Effector CD8-positive, alpha-beta T cell (primary cell): Measurements from ENCODE around the gene EIF4EBP2.

Experiments
- DNase-seq: peaks from one replicate; lab custom pipeline; 2025; lab: John Stamatoyannopoulos, UW
- total RNA-seq, 4 experiments: gene quantifications; one replicate each; lab custom pipeline; 2026; lab: John Stamatoyannopoulos, UW

EIF4EBP2 gene, protein sequence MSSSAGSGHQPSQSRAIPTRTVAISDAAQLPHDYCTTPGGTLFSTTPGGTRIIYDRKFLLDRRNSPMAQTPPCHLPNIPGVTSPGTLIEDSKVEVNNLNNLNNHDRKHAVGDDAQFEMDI
- 100 to 175 (median 129) reads per million in 4 experiments for total RNA-seq

- peak; percentile 96 for DNase-seq
These were observed at the start of gene EIF4EBP2 for GRCh38 chr10:70404036-70404786. TSS of gene EIF4EBP2 (plus strand) at chr10:70404145. CDS start at chr10:70404402, 257 bp downstream.

DNA sequence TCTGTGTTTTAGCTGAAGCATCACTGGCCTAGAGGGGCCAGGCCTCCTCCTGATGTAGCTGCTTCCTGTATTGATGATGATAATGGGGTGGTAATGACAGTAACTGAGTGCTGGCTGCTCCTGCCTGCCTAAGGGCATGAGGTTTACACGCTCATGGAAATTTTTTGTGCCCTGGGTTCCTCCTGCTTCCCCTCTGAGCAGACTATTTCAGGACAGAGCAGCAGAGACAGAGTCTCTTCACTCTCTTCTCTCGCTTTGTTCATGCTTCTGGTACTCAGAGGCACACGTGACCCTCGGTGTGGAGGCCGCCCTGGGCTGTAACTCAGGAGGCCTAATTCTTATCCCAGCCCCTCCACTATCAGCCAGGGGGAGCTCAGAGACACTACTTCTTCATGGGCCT, 49.4 kb upstream of the EIF4EBP2 start:
- no peak for DNase-seq

DNA sequence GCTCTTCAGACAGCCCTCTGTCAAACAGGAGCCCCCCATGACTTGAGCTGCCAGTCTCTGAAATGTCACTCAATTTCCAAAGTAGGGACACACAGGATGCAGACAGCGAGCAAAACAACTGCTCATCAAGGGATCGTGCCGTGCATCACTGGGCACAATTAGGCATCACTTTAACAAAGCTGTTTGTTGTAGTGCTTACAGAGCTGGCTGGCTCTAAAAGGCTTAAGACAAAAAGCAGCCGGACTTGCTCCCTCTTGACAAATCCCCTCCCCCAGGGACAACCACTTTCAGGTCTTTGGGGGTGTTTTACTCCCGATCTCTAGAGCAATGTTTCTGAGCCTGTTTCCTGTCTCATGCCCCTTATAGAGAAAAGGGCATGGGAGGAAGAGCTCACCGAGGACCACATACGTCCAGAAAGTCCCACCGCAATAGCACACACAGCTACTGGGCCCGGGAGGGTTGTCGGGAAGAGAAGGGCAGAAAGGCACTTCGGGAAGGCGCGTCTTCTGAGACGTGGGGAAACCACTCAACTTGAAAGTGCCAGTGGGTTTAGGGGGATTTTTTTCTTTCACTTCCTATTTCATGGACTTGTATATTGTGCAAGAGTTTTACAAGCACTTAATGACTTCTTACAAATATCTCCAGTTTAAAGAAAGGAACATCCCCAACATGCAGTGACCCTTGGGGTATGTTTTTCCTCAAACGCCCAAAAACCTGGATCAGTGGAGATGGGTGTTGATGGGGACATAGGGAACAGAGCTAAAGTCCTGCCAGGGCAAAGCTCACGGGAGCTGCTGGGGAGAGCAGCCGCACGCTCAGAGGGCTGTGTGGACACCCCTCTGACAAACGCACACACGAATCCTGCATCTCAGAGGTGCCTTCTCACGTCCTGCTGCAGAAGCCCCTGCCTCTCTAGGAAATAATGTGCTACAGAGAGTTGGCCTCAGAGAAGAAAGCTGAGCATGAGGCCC, 48.6 kb upstream of the EIF4EBP2 start:
- no peak for DNase-seq

DNA sequence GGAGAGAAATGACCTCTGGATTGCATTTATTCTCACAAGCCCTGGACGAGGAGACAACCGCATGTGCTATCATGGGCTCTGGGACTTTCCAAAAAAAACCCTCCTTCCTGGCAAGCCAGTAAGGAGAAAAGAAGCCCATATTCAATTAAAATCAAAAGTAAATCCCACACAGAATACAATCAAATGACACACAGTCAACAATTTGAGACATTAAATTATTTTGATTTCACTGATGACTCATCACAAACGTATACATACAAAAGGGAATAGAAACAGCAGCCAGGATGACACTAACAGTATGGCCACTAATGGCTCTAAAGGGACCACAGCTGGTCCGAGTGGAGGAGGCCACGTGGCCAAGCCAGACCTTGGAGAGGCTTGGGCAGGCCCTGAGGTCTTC, 46.4 kb upstream of the EIF4EBP2 start:
- DNase-seq = no peak

GRCh38 chr10:70358446-70358845, 45.5 kb upstream of the EIF4EBP2 start:
- DNase-seq = no peak

DNA sequence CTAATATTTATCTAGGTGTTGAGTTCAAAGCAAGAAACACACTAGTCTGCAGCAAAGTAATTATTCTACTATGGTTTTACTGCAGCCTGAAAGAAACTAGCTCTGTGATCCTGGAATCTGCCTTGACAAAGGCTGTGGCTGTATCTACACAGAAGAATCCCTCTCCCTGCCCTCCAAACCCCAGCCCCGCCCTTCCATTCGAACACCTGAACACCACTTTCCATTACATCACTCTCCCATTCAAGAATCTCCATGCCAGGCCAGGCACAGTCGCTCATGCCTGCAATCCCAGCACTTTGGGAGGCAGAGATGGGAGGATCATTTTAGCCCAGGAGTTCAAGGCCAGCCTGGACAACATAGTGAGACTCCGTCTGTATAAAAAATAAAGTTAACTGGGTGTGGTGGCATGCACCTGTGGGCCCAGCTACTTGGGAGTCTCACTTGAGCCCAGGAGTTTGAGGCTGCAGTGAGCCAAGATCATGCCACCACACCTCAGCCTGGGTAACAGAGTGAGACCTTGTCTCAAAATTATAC, 44.9 kb upstream of the EIF4EBP2 start:
- DNase-seq = no peak

DNA sequence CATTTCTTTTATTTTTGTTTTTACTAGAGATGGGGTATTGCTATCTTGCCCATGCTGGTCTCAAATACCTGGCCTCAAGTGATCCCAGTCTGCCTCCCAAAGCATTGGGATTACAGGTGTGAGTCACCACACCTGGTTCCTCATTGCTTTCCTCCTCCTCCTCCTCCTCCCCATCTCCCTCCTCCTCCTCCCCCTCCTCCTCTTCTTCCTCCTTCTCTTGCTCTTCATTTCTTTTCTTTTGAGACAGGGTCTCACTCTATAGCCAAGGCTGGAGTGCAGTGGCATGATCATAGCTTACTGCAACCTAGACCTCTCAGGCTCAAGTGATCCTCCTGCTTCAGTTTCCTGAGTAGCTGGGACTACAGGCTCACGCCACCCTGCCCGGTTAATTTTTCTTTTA, 43.7 kb upstream of the EIF4EBP2 start:
- no peak for DNase-seq

GRCh38 chr10:70362328-70362727, 41.6 kb upstream of the EIF4EBP2 start:
- DNase-seq = no peak

GRCh38 chr10:70363292-70363691, 40.7 kb upstream of the EIF4EBP2 start:
- DNase-seq = no peak

GRCh38 chr10:70363971-70364771, 39.8 kb upstream of the EIF4EBP2 start:
- peak; percentile 73 for DNase-seq

GRCh38 chr10:70364772-70365091, 39.2 kb upstream of the EIF4EBP2 start:
- no peak for DNase-seq

DNA sequence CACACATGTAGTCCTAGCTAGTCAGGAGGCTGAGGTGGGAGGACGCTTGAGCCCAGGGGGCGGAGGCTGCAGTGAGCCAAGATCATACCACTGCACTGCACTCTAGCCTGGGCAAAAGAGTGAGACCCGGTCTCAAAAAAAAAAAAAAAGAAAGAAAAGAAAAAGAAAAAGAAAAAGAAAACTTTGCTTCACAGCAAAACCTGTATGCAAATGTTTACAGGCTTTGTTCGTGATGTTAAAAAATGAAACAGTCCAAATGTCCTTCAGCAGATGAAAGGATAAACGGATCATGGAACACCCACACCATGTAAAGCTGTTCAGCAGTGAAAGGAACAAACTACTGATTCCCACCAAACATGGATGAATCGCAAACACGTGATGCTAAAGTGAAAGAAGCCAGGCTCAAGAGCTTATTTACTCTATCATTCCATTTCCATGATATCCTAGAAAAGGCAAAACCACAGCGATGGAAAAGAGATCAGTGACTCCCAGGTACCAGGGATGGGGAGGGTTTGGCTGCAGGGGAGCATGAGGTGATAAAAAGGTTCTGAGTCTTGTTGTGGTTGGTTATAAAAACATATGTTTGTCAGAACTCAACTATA, 36.6 kb upstream of the EIF4EBP2 start:
- DNase-seq = no peak

DNA sequence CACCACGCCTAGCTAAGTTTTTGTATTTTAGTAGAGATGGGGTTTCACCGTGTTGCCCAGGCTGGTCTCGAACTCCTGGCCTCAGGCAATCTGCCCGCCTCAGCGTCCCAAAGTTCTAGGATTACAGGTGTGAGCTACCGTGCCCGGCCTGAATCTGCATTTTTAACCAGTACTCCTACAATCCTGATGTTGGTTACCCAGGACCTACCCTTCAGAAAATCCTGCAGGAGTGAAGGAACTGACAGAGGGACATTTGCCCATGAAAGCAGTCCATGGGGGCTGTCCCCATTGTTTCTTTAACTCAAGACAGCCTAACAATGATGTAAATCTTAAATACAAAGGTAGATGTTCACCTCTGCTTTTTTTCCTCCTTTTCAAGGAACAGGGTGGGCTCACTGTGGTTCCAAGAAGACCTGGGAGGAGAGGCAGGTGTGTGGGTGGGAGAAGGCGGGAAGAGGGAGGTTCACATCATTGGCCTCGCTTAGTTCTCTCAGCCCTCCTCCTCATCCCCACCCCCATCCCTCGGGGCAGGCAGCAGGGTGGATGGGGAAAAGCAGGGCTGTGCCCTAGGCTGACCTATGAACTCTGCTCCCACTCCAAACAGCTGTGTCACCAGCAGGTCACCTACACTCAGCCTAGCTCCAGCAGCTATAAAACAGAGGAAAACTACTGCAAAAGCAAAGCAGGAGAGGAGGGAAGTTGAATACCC, 35.0 kb upstream of the EIF4EBP2 start:
- DNase-seq = no peak

DNA sequence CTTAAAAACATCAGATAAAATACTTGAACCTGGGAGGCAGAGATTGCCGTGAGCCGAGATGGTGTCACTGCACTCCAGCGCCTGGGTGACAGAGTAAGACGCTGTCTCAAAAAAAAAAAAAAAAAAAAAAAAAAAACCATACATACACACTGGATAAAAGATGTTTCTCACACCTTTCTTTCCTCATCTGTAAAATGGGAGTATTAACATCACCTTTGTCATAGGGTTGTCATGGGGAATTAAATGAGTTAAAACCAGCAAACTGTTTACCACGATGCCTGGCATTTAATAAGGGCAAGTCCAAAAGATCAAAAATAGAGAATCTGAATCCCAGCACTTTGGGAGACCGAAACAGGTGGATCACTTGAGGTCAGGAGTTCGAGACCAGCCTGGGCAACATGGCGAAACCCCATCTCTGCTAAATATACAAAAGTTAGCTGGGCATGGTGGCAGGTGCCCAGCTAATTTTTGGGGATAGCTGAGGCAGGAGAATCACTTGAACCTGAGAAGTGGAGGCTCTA, 34.4 kb upstream of the EIF4EBP2 start:
- no peak for DNase-seq

DNA sequence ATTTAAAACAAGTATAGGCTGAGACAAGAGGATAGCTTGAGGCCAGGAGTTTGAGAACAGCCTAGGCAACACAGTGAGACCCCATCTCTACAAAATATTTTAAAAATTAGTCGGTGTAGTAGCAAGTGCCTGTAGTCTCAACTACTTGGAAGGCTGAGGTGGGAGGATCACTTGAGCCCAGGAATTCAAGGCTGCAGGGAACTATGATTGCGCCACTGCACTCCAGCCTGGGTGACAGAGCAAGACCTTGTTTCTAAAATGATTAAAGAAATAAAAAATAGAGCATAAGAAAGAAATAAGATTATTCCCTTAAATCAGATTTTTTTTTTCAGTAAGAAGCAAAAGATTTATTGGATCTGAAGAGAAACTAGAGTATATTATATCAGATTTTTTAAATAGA, 33.2 kb upstream of the EIF4EBP2 start:
- no peak for DNase-seq

DNA sequence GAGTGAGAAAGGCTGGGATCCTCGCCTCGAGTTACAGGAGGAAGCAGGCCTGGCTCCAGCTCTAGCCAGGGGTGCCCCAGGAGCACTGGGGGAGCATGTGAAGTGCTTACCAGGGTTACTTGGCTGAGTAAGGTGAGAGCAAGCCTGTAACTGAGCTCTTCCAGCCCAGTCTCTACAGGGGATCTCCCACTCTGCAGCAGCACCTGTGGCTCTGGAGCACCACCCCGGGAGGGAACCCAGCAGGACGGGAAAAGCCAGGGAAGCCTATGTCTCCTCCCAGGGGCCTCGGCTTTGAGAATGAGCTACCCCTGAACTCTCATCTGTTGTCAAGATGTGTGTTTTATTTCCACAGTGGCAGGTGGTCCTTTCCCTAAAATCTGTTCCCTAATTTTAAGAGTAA, 32.1 kb upstream of the EIF4EBP2 start:
- no peak for DNase-seq

- DNase-seq = no peak
These were observed 28.9 kb upstream of the EIF4EBP2 start for GRCh38 chr10:70374775-70375614.

DNA sequence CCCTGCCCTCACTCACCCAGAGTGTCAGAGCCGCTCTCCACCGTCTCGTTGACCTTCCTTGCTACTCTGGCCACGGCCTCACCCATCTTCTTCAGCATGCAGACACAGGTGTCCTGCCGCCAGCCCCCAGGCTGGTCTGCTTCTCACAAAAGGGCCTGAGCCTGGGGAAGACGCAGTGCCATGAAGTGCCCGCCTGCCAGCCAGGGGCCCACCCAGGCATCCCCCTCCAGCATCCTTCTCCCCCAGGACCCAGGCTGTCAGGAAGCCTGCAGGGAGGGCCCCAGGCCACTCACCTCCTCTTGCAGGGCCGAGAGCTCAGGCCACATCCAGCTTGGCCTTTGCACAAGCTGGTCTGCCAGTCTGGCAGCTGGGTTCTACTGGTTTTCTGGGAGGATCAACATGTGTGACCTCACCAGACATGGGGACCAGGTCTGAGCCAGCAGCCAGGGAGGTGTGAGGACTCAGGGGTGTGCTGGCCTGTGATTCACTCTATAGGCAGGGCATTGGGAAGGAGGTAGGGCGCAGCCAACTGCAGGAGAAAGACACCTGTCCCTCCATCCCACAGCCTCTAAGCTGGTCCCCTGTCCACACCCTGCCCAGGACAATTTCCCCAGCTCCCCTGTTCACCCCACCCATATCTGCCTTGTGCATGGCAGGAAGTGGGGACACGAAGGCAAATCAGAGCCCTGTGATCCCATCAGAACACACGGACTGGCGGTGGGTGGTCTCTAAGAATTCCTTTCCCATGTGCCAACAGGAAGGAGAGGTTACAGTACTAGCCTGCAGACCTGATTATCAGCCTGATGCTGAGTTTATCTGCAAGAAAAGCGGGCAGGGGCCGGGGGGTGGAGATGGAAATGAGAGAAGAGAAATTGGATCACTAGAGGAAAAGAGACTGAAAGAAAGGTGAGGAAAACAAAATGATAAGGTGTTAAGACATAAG, 27.2 kb upstream of the EIF4EBP2 start:
- no peak for DNase-seq
